A673 (cell line): ENCODE results near the gene RNASE8. TPM values are rescaled to one million over a fixed set of nuclear protein-coding genes. Genes with fewer than 3 reads are reported as not detected.

Experiments
- BruUV-seq: library from RNA; stranded (reverse); fragments of 400-500 nt; replicated peaks from 2 replicates; lab custom pipeline; 2021; lab: Mats Ljungman, UMichigan
- CTCF ChIA-PET: fragments of 300-600 bp; sonication (Branson Sonifier 250); formaldehyde crosslinking; loops from one replicate; lab custom pipeline; 2022; ENCODE audit warnings: antibody characterized with exemption; lab: Charles Lee
- POLR2A ChIA-PET: fragments of 300-600 bp; sonication (Branson Sonifier 250); formaldehyde crosslinking; loops from one replicate; lab custom pipeline; 2022; ENCODE audit warnings: antibody characterized with exemption; ENCODE audit not compliant: low non-redundant PET; lab: Charles Lee
- DNase-seq: peaks from one replicate; pipeline ENCODE4 v3.0.0-alpha.2; 2015; ENCODE audit warnings: low spot score
- H3K27ac ChIP-seq: fragments of 200-600 bp; sonication (generic); 2 replicates; pipeline ENCODE4 v1.5.1; 2016; ENCODE audit warnings: mixed run types, low read depth, mild to moderate bottlenecking, mixed read lengths, antibody characterized with exemption, low read length; ENCODE audit not compliant: poor library complexity, severe bottlenecking
- H3K27me3 ChIP-seq: fragments of 200-600 bp; sonication (generic); replicated peaks from 2 replicates; pipeline ENCODE4 v1.6.1; 2017; ENCODE audit warnings: mixed run types, low read depth, mild to moderate bottlenecking, mixed read lengths, antibody characterized with exemption, low read length; ENCODE audit not compliant: insufficient read depth, poor library complexity
- H3K36me3 ChIP-seq: fragments of 200-600 bp; sonication (generic); 2 replicates; pipeline ENCODE4 v1.6.1; 2016; ENCODE audit warnings: mixed run types, mild to moderate bottlenecking, mixed read lengths, antibody characterized with exemption, low read length; ENCODE audit not compliant: insufficient read depth, poor library complexity, severe bottlenecking
- H3K4me1 ChIP-seq: fragments of 200-600 bp; sonication (generic); 2 replicates; pipeline ENCODE4 v1.6.1; 2017; ENCODE audit warnings: mixed run types, mild to moderate bottlenecking, mixed read lengths, antibody characterized with exemption, low read length; ENCODE audit not compliant: insufficient read depth, poor library complexity, severe bottlenecking
- H3K4me3 ChIP-seq: fragments of 200-600 bp; sonication (generic); 2 replicates; pipeline ENCODE4 v1.5.1; 2016; ENCODE audit warnings: low read depth, mixed run types, mild to moderate bottlenecking, mixed read lengths, low read length; ENCODE audit not compliant: poor library complexity, severe bottlenecking
- H3K9me3 ChIP-seq: fragments of 200-600 bp; sonication (generic); 2 replicates; pipeline ENCODE4 v1.6.1; 2016; ENCODE audit warnings: mixed run types, low read depth, mild to moderate bottlenecking, mixed read lengths, antibody characterized with exemption, low read length; ENCODE audit not compliant: poor library complexity, severe bottlenecking
- CTCF ChIP-seq: fragments of 300-800, 200-600 bp; sonication (generic); conservative IDR thresholded peaks from 2 replicates; pipeline ENCODE4 v1.5.1; 2017; ENCODE audit warnings: low read depth, mild to moderate bottlenecking, antibody characterized with exemption, low read length, moderate library complexity, mixed read lengths
- EZH2 ChIP-seq: fragments of 200-600 bp; sonication (generic); IDR thresholded peaks from 2 replicates; pipeline ENCODE4 v1.6.1; 2017; ENCODE audit warnings: borderline replicate concordance, low read depth, mild to moderate bottlenecking, mixed read lengths, antibody characterized with exemption, low read length; ENCODE audit not compliant: poor library complexity, severe bottlenecking
- intact Hi-C: fragments of 100-400 bp; cut with micrococcal nuclease; formaldehyde crosslinking; loops from one replicate; pipeline ENCODE4 v1.10.0; 2022; ENCODE audit not compliant: unreplicated experiment
- total RNA-seq: library from RNA; stranded (reverse); gene quantifications from 2 replicates; pipeline ENCODE4 v1.2.3, GENCODE V29; 2021

RNASE8 gene
- total RNA-seq, 1 experiment from 2014 or later: not detected

- H3K36me3 ChIP-seq: peaks cover 56% of the 10 kb centered on the region
- no peak overlapping the region for H3K4me3 ChIP-seq
- no peaks in the 10 kb centered on the region for H3K9me3 ChIP-seq
- H3K27me3 ChIP-seq: no peaks in the 10 kb centered on the region
- intact Hi-C loops: loop anchor here (1.0 kb wide), 3 partner anchors 12 to 78 kb away; no protein-coding TSS in a partner anchor
- CTCF ChIA-PET: interaction anchor here (0.5 to 3.4 kb wide), 8 partner anchors 9 to 395 kb away, joined by 3 to 31 read pairs (median 12); partner anchors contain the start of gene TMEM253
- H3K4me1 ChIP-seq: peaks cover 46% of the 10 kb centered on the region
- peak overlapping the region; percentile 60 for H3K27ac ChIP-seq
- BruUV-seq: no TSS peak
- peak; percentile 74 for DNase-seq
- POLR2A ChIA-PET: interaction anchor here (0.6 kb wide), 1 partner anchor 78 kb away, joined by 3 read pairs; no protein-coding TSS in a partner anchor
- TF ChIP-seq CTCF (peak; percentile 100), EZH2 (no peak)
These were observed 34.8 kb downstream of the RNASE8 start for GRCh38 chr14:21092273-21093011.

- BruUV-seq: no TSS peak
- peak overlapping the region; percentile 60 for H3K27ac ChIP-seq
These were observed 35.4 kb downstream of the RNASE8 start for GRCh38 chr14:21093018-21093417.

More at GRCh38 chr14:21093018-21093417, 35.4 kb downstream of the RNASE8 start:
- ChIA-PET CTCF (interaction anchor here (0.7 to 3.4 kb wide), 6 partner anchors 12 to 78 kb away, joined by 4 to 31 read pairs (median 19); no protein-coding TSS in a partner anchor), POLR2A (no interaction called here)
- Histone ChIP-seq H3K9me3 (no peaks in the 10 kb centered on the region), H3K4me1 (peaks cover 46% of the 10 kb centered on the region), H3K4me3 (no peak overlapping the region), H3K27me3 (no peaks in the 10 kb centered on the region), H3K36me3 (peaks cover 53% of the 10 kb centered on the region)
- intact Hi-C loops: no loop called here
- no peak for DNase-seq
- TF ChIP-seq EZH2 (no peak), CTCF (no peak)
